Stomach (tissue), 4 donors: ENCODE data around the gene SDHA.

ENCODE experiments used
- EP300 ChIP-seq: sonication (generic); formaldehyde crosslinking; IDR thresholded peaks from one replicate; pipeline ENCODE4 v1.6.1; 2017; ENCODE audit warnings: antibody characterized with exemption
- POLR2A ChIP-seq, 4 donors: fragments of 450-650 bp; IDR thresholded peaks; one replicate each; pipeline ENCODE4 v1.6.1; 2016; ENCODE audit warnings: antibody characterized with exemption in 4 of 4, control low read depth in 2 of 4, mild to moderate bottlenecking in 1 of 4, moderate library complexity in 1 of 4
- TF ChIP-seq, protein P1 (sequence below), 7 experiments: fragments of 450-650 bp in 4 of 7; fragments of 200-600 bp in 3 of 7; sonication (generic) in 3 of 7; IDR thresholded peaks; one replicate each; pipeline ENCODE4 v1.5.1; 2016 to 2019; ENCODE audit warnings: antibody characterized with exemption in 7 of 7, control low read depth in 2 of 7, mild to moderate bottlenecking in 1 of 7

DNA sequence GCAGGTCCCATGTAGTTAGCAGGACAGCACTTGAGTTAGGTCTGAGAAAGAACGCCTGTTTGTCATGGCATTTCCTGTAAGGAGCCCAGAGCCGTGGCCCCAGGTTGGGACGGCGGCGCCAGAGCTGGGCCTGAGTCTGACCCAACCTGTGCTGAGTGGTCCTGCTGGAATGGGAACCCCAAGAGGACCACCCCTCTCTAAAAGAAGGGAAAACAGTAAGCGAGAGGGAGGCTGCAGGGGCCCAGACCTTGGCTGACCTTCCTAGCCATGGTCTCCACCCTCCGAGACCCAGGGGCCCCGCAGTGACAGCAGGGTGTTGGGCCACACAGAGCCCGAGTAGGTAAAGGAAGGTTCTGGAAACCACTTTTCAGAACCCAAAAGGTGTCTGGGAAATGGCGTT is 28.6 kb upstream of the SDHA start:
- TF ChIP-seq POLR2A (IDR thresholded peaks at IDR 0.05) (no peak), EP300 (no peak)
- TF ChIP-seq, protein P1, sequence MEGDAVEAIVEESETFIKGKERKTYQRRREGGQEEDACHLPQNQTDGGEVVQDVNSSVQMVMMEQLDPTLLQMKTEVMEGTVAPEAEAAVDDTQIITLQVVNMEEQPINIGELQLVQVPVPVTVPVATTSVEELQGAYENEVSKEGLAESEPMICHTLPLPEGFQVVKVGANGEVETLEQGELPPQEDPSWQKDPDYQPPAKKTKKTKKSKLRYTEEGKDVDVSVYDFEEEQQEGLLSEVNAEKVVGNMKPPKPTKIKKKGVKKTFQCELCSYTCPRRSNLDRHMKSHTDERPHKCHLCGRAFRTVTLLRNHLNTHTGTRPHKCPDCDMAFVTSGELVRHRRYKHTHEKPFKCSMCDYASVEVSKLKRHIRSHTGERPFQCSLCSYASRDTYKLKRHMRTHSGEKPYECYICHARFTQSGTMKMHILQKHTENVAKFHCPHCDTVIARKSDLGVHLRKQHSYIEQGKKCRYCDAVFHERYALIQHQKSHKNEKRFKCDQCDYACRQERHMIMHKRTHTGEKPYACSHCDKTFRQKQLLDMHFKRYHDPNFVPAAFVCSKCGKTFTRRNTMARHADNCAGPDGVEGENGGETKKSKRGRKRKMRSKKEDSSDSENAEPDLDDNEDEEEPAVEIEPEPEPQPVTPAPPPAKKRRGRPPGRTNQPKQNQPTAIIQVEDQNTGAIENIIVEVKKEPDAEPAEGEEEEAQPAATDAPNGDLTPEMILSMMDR (IDR thresholded peaks at IDR 0.05) = no peak
